SK-N-SH treated with all-trans-retinoic acid at 6 μM for 48 hours (cell line): ENCODE measurements around the gene DENND5B.
"Not testable (repeated sequence)": the region's sequence is repeated elsewhere in the genome, so short reads cannot be mapped to it uniquely, and the experiment has no call there.

ENCODE experiments used
- ATAC-seq: fragments of 200-7000 bp; cut with Tn5 transposase; 3 replicates; pipeline ENCODE4 v1.9.1; 2020; ENCODE audit warnings: mild to moderate bottlenecking, moderate library complexity
- ARNTL ChIP-seq: fragments of 450-650 bp; formaldehyde crosslinking; IDR thresholded peaks from 2 replicates; pipeline ENCODE4 v1.5.0; 2020; ENCODE audit warnings: low read depth, mild to moderate bottlenecking, moderate library complexity, borderline replicate concordance
- BACH2 ChIP-seq: fragments of 250-450 bp; sonication (Bioruptor Pico); IDR thresholded peaks from 2 replicates; pipeline ENCODE4 v1.9.0; 2021; ENCODE audit warnings: mild to moderate bottlenecking, borderline replicate concordance
- CREB5 ChIP-seq: fragments of 250-450 bp; sonication (Bioruptor Pico); IDR thresholded peaks from 2 replicates; pipeline ENCODE4 v1.5.1; 2020; ENCODE audit warnings: low read depth, mild to moderate bottlenecking, moderate library complexity
- CSDC2 ChIP-seq: fragments of 250-450 bp; sonication (Bioruptor Pico); IDR thresholded peaks from 2 replicates; pipeline ENCODE4 v1.5.0; 2020; ENCODE audit warnings: mild to moderate bottlenecking, moderate library complexity
- CSRNP3 ChIP-seq: fragments of 250-450 bp; sonication (Bioruptor Pico); IDR thresholded peaks from 2 replicates; pipeline ENCODE4 v1.5.1; 2021; ENCODE audit warnings: mild to moderate bottlenecking, moderate library complexity
- ESRRG ChIP-seq: fragments of 250-450 bp; sonication (Bioruptor Pico); IDR thresholded peaks from 2 replicates; pipeline ENCODE4 v1.6.1; 2021; ENCODE audit warnings: mild to moderate bottlenecking
- POU6F1 ChIP-seq: fragments of 250-450 bp; sonication (Bioruptor Pico); IDR thresholded peaks from 2 replicates; pipeline ENCODE4 v1.8.0; 2021; ENCODE audit warnings: low read depth, mild to moderate bottlenecking, moderate library complexity, borderline replicate concordance
- PPARA ChIP-seq: fragments of 250-450 bp; sonication (Bioruptor Pico); IDR thresholded peaks from 2 replicates; pipeline ENCODE4 v1.5.0; 2020; ENCODE audit warnings: mild to moderate bottlenecking, borderline replicate concordance
- RARB ChIP-seq: fragments of 250-450 bp; sonication (Bioruptor Pico); IDR thresholded peaks from 2 replicates; pipeline ENCODE4 v1.8.0; 2021; ENCODE audit warnings: mild to moderate bottlenecking, moderate library complexity
- SNAI2 ChIP-seq: fragments of 250-450 bp; sonication (Bioruptor Pico); IDR thresholded peaks from 2 replicates; pipeline ENCODE4 v1.5.0; 2020; ENCODE audit warnings: mild to moderate bottlenecking, moderate library complexity
- TCF4 ChIP-seq: fragments of 250-450 bp; sonication (Bioruptor Pico); IDR thresholded peaks from 2 replicates; pipeline ENCODE4 v1.8.0; 2021; ENCODE audit warnings: mild to moderate bottlenecking, moderate library complexity, borderline replicate concordance
- TOX ChIP-seq: fragments of 250-450 bp; sonication (Bioruptor Pico); IDR thresholded peaks from 2 replicates; pipeline ENCODE4 v1.8.0; 2021; ENCODE audit warnings: mild to moderate bottlenecking, moderate library complexity, borderline replicate concordance
- TSHZ2 ChIP-seq: fragments of 250-450 bp; sonication (Bioruptor Pico); IDR thresholded peaks from 2 replicates; pipeline ENCODE4 v1.5.0; 2020; ENCODE audit warnings: mild to moderate bottlenecking, moderate library complexity
- ZC3H10 ChIP-seq: fragments of 250-450 bp; sonication (Bioruptor Pico); IDR thresholded peaks from 2 replicates; pipeline ENCODE4 v1.5.1; 2021; ENCODE audit warnings: mild to moderate bottlenecking, moderate library complexity
- ZFP3 ChIP-seq: fragments of 250-450 bp; sonication (Bioruptor Pico); IDR thresholded peaks from 2 replicates; pipeline ENCODE4 v1.5.0; 2020; ENCODE audit warnings: mild to moderate bottlenecking, moderate library complexity
- ZFP30 ChIP-seq: fragments of 450-650 bp; formaldehyde crosslinking; IDR thresholded peaks from 2 replicates; pipeline ENCODE4 v1.5.0; 2022; ENCODE audit warnings: mild to moderate bottlenecking, moderate library complexity
- ZNF70 ChIP-seq: fragments of 450-650 bp; formaldehyde crosslinking; IDR thresholded peaks from 2 replicates; pipeline ENCODE4 v1.5.0; 2020; ENCODE audit warnings: mild to moderate bottlenecking, moderate library complexity

The DENND5B gene

GRCh38 chr12:31622038-31622437, 31.1 kb upstream of the DENND5B start:
- no peak for TF ChIP-seq CSRNP3 (CRISPR knock-in tag)
- TF ChIP-seq ZFP30 (CRISPR knock-in tag): no peak
- TF ChIP-seq ARNTL (CRISPR knock-in tag): no peak
- no peak for TF ChIP-seq BACH2 (CRISPR knock-in tag)
- no peak for TF ChIP-seq ZNF70 (CRISPR knock-in tag)
- TF ChIP-seq CREB5 (CRISPR knock-in tag): no peak
- TF ChIP-seq TCF4: no peak
- TF ChIP-seq CSDC2 (CRISPR knock-in tag): no peak
- no peak for TF ChIP-seq ZC3H10 (CRISPR knock-in tag)
- no peak for TF ChIP-seq ESRRG (CRISPR knock-in tag)
- TF ChIP-seq SNAI2: no peak
- no peak for TF ChIP-seq ZFP3
- ATAC-seq: no peak

- no peak for ATAC-seq
- TF ChIP-seq ARNTL (CRISPR knock-in tag) (no peak), CSDC2 (CRISPR knock-in tag) (no peak), CSRNP3 (CRISPR knock-in tag) (no peak), PPARA (CRISPR knock-in tag) (no peak), POU6F1 (no peak), TOX (CRISPR knock-in tag) (no peak), CREB5 (CRISPR knock-in tag) (no peak), ZNF70 (CRISPR knock-in tag) (no peak), BACH2 (CRISPR knock-in tag) (no peak)
Measured at GRCh38 chr12:31620311-31620710, 29.4 kb upstream of the DENND5B start.

- TF ChIP-seq ZFP3 (0 out of 2 replicates have a peak, but pooled peaks have one; percentile 70), ZC3H10 (CRISPR knock-in tag) (0 out of 2 replicates have a peak, but pooled peaks have one; percentile 31), ARNTL (CRISPR knock-in tag) (no peak)
- ATAC-seq: no peak
Measured at GRCh38 chr12:31618228-31619025, 27.5 kb upstream of the DENND5B start.

GRCh38 chr12:31612819-31613218, 21.9 kb upstream of the DENND5B start:
- no peak for ATAC-seq
- no peak for TF ChIP-seq TSHZ2 (CRISPR knock-in tag)
- TF ChIP-seq ZC3H10 (CRISPR knock-in tag): no peak
- TF ChIP-seq TCF4: no peak
- TF ChIP-seq ZFP30 (CRISPR knock-in tag): no peak
- no peak for TF ChIP-seq RARB (CRISPR knock-in tag)
- TF ChIP-seq CREB5 (CRISPR knock-in tag): no peak
- TF ChIP-seq CSDC2 (CRISPR knock-in tag): no peak

- not testable (repeated sequence) for ATAC-seq
Measured at GRCh38 chr12:31608299-31608698, 17.4 kb upstream of the DENND5B start.
